Stimulated activated CD8-positive, alpha-beta memory T cell treated with anti-CD3 and anti-CD28 coated beads, Interleukin-7, amount 100 ng/mL, for 24 hours (primary cell): ENCODE measurements around the gene PCDH9.
"Not testable (repeated sequence)": the region's sequence is repeated elsewhere in the genome, so short reads cannot be mapped to it uniquely, and the experiment has no call there.

Experiments used
- DNase-seq: peaks from one replicate; pipeline ENCODE4 v3.0.0-alpha.2; 2020; ENCODE audit warnings: low read depth

Gene PCDH9

DNA sequence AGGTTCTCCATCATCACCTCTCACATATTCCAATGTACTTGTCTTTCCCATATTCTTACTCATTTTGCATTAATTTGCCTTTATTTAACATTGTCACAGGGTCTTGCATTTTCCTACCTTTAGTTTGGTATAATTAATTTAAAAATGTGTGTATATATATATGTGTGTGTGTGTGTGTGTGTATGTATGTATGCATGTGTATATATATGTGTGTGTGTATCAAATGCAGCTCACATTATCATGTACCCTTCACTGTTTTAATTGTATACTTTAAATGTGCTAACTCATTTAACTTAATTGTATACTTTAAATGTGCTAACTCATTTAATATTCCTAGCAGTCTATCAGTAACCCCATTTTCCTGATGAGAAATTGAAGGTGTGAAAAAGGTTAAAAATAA lies 104.5 kb downstream of the PCDH9 start:
- DNase-seq = no peak

DNA sequence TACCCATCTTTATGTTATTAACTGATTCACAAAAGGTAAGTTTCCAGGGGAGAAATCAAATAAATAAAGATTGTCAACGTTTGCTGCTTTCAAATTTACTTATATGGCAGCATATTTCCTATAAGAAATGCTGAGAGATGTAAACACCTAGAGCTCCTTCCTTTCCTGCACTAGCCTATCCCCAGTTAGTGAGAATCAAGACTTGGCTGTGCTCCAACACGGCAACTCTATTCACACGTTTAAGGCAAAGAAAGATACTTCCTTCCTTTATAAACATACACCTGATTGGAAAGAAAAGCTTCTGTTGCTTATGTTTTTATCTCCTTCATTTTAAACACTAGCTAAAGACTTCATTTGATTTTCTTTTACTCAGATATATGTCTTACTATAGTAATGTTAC lies 107.0 kb downstream of the PCDH9 start:
- DNase-seq = no peak

DNA sequence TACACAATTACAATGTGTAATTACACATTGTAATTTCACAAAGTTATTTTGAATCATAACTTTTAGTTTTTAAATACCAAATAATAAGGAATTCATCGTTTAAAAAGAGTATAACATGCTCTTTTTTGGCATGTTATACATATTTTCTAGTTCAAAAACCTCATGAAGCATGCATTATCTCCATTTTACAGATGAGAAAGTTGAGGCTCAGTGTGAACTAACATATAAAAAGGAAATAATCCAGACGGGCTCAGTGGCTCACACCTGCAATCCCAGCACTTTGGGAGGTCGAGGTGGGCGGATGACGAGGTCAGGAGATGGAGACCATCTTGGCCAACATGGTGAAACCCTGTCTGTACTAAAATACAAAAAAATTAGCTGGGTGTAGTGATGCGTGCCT lies 107.9 kb downstream of the PCDH9 start:
- no peak for DNase-seq

DNA sequence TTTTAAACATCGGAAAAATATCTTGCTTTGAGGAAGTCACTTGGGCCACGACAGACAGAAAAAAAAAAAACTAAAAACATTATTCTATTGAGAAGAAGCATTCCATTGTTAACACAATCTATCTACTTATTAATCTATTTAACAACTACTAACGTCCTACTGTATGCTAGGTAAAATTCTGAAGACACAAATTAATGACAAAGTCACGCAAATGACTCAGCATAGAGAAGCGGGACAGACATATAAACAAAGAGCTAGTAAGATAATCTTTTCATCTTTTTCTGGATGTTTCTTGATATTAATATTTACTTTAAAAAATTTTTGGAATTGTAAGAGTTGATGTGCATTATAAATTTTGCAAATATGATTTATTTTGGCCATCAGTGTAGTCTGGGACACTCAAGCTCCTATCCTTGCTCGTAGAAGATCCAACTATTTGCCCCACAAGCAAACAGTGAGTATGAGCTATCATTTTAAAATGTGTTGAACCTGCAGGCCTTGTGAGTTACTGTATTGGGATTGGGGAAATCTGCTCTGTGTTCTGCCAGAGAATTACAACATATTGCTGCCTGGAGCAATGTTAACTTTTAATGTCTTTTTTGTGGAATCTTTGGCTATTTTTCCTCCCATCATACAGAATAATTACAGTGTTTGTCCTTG lies 109.1 kb downstream of the PCDH9 start:
- no peak for DNase-seq

DNA sequence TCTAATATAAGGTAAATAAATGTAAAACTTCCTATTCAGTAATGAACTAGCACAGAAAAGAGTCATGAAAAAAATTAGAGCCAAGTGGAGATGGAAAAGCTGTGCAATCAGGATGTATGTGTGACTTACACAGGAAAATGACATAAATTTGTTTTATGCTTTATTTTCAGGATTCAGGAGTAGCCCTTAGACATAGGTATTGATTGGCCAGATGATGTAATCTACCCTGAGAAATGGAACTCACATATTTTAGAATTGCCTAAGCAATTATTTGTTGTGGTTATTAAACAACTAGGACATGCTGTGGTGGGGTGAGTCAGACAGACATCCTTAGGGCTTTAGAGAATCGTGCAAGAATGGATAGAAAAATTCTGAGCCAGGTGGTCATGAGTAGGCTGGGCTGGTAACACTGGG lies 110.6 kb downstream of the PCDH9 start:
- DNase-seq = no peak

DNA sequence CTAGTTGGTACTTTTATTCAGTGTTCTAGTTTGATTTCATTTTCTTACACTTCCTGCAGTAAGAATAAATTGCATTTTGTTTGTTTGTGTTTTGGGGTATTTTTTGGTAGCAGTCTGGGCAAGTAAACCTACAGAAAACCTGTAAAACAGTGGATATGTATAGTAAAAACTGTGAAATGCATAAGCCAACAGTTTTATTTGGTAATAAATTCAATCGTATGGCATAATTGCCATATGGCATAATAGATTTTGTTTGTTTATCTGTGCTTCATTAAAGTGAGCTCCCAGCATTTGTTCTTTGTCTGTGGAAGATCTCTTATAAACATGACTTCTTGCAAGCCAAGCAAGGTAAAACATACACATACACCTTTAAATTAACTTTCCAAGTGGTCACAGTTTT lies 111.9 kb downstream of the PCDH9 start:
- no peak for DNase-seq

DNA sequence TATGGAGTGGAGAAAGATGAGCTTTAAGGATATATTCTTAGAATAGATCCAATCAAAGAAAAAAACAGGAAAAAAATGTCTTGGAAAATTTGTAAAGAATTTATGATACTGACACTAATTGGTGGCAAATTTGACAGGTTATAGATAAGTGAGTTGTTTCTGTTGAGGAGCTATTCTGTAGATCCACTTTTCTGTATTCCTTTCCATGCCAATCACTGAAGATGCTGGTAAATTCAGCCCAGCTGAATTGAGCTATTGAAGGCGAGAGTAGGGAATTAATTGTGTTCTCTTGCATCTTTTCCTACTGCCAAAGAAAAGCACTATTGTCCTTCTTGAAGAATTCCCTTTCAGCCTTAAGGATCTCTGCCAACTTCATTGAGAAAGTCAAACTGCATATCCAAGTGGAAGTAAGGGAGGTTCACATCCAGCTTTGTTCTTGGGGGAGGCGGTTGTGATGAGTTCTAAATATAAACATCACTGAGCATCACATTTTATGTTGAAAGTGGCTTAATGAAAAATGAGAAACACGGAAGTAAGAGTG lies 113.1 kb downstream of the PCDH9 start:
- DNase-seq = no peak

DNA sequence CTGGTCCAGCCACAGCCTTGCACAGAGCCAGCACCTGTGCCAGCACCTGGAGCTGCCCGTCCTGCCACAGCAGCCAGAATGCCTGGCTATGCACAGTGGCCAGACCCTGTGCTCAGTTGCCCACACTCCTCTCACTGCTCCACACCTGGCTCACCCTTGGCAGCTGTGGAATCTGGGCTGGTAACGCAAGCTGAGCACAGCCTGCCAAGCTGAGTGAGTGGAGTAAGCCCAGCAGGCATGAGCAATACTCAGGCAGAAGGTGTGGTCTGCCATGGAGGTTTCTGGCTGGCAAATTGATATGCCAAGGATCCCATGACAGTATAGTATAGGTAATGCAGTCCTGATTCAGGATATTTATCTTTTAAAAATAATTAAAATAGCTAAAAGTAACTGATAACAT lies 122.2 kb downstream of the PCDH9 start:
- no peak for DNase-seq

DNA sequence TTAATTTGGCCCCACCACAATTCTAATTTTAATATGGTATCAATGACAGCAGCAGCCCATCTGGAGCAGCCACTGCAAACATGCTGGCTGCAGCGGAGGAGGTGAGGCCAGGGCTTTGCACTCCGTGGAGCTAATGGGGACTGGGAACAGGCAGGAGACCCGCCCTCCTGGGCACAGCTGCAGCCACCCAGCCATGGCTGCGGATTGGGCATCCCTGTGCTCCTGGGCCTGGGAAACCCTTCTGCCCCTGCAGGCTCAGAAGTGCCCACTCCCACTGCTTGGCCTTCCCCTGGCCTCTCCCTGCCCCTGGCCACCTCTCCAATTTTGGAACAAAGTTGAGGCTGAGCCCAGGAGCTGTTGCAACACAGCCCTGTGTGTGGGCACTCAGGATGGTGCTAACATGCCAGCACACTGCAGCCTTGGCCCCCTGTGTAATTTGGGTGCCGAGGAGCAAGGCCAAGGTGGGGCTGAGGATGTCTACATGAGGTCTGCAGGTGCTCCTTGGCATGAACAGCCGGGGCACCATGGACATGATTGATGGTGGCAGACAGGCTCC lies 123.6 kb downstream of the PCDH9 start:
- DNase-seq = no peak

DNA sequence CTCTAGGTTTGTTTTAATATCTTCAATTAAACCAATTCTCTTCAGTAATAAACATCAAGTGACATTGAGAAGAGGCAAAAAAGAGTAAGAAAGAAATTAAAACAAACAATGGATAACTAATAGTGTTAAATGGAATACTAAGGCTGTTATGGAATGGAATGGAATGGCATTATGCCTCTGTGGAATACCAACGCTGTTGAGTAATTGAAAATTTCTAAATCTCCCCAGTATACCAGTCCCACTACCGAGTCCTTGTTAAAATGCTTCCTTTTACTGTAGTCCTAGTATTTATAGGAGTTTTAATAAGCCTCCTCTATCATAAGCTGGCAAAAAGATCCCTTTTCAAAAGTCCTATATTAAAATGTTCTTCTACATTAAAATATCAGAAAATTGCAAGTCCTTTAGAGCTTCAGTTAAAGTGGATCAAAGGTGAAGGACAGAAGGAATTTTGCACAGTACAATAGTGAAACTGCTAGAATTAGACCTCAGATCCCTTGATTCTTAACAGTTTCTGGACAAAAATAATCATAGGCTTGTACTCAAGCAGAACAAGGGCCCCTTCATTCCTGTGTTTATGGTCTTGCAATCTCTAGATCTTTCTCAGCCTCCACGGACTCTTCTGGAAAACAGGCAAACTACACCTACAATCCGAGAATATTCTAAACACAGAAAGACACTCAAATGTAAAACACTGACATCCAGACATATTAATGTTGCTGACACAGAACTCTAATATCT lies 128.2 kb downstream of the PCDH9 start:
- no peak for DNase-seq

DNA sequence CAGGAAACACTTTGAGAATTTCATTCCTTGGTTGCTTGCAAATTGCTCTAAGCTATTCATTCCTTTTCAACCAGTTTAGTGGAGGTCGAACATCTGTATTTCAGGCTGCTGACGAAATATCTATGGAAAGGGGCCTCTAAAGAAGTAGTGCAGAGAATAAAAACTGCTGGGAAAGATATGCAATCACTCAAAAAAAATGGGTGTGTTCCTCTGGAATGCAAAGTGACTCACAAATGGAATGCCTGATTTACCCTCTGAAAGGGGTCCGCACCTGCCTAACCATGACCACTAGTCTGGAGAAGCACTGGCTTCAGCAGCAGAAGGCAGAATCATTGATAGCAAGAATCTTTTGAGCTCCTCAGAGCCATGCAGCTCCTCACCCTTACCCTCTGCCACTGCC lies 129.4 kb downstream of the PCDH9 start:
- no peak for DNase-seq

DNA sequence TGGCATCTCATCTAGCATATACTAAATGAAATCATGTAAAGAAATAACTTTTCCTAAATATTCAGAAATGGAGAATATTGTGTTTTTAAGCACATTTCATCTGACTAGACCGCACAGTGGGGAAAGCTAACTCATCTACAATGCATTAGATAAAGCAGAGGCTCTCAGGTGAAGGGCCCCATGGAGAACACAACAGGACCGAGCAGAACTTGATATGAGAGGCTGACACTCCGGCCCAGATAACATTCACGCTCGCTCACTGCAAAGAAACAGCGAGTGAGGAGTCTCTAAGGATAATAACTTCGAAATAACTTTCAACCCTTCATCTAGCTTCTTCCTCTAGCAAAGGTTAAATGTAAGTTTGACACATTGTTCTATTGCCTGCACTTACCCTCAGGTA lies 130.6 kb downstream of the PCDH9 start:
- DNase-seq = no peak

DNA sequence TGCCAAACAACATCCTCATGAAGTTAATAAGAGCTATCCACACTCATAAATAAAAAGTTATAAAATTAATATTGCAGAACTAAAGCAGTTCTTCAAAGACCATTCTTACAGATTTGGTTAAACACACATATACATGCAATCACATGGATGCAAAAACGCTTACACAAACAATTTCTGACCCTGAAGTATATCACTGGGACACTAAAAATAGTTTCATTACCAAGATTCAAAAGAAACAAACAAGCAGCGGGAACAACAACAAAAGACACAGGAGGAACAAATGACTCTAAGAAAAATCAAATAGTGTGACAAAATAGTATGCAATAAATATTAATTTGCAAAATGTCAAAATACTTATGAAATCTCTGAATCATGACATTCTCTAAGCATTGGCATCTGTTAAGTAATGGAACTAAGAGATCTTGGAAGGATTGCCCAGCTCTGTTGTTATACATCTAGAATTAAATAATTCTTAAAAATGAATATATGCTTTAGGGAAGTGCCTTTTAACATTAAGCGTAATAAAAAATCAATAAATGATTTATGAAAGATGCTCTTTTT lies 132.2 kb downstream of the PCDH9 start:
- no peak for DNase-seq

DNA sequence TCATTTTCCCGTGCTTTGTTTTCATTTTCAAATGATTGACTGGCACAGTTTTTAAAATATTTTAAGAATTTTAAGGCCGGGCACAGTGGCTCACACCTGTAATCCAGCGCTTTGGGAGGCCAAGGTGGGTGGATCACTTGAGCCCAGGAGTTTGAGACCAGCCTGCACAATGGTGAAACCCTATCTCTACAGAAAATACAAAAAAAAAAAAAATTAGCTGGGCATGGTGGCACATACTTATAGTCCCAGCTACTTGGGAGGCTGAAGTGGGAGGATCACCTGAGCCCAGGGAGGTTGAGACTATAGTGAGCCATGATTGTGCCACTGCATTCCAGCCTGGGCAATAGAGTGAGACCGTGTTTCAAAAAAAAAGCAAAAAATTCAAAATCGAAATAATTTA lies 133.2 kb downstream of the PCDH9 start:
- DNase-seq = not testable (repeated sequence)

DNA sequence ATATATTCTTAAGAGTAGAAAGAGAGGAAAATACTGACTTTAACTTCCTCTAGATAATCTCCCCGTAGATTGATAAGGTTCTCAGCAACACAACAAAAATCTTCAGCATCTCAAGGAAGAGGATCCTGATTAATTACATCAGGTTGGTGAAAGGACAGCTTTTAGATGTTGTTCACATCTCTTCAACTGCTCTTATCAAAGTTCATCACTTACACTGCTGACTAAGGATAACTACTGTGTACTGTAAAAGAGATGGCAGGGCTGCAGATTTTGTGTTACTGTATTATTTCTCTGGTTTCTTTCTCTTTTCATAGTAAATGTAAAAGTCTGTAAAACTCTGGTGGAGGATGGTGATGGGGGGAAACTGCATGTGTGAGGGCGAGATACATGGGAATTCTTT lies 133.7 kb downstream of the PCDH9 start:
- DNase-seq = no peak

DNA sequence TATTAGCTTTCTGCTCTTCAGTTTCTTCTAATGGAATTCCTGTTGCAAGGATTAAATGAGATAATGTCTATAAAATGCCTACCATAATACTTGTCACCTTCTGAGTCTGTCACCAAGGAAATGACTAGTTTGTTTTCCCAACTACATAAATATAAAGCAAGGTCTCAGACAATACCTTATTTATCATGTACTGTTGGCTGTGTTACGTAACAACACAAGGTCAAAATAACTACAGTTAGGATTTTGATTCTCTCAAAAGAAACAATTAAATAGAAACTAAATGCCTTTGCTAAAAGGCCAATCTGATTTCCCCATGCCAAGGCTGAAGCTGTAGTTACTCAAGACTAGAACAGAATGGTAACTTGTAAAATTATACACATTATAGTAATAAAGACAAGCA lies 134.5 kb downstream of the PCDH9 start:
- DNase-seq = no peak

DNA sequence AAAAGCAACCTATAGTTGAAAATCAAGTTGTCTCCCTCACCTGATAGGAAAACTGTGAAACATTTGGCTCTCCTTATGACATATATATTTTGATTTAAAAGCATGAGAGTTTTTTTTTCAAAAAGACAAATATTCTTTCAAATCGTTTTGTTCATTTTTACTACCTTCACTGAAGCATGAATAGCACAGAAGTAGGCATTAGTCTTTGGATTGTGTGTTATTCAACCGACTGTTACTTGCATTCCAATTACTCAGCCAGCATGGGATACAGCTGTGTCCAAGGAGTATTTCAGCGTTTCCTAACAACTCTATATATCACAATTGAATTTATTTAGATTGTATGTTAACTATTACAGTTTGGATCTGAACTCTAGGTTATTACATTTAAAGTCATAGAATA lies 135.2 kb downstream of the PCDH9 start:
- DNase-seq = no peak

DNA sequence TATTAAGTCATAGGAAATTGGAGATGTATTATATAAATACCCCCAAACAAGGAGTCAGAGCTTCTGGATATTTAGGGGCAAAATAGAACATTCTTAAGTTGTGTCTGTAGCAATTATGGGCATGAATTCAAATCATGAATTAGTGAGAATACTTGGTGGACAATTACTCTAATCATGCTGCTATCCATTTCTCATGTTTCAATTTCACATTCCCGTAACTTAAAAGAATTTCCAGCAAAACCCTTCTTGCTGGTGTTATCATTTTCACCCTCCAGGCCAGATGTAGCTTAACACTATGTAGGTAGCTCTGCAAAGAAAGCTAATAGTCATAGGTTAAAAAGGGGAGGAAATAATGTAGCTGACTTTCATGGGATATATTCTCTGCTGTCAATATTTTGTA lies 136.1 kb downstream of the PCDH9 start:
- DNase-seq = no peak

DNA sequence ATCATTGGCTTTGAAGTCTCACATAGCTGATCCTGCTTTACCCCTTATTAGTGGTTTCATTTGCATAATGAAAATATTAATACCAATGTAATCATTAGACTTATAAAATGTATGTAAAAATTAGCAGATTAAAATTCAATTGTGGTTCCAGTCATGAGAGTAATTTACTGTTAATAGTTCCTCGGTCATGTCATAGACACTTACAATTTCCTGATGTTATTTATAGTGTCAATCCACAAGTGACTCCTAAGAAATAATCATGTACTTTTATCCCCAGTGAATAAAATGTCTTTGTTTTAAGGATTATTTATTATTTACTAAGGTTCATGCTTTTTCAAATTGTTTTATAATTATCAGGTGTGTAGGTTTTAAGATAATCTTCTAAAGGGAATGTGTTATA lies 138.5 kb downstream of the PCDH9 start:
- DNase-seq = no peak

DNA sequence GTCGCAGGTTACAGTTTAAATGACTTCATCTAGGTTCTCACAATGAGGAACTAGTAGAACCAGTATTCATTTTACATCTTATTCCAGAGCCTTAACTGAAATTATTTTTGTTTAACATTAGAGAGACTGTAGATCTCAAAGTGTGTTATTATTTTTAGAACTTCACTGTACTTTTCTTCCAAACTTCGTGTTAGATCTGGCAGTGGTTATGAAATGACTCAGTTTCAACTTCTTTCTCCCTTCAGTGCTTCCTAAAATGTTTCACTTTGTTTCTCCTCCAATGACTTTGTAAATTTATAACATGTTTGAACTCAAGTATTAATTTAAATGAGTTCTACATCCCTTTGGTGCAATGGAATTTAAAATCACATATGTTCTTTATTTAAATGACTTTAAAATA lies 139.3 kb downstream of the PCDH9 start:
- no peak for DNase-seq

DNA sequence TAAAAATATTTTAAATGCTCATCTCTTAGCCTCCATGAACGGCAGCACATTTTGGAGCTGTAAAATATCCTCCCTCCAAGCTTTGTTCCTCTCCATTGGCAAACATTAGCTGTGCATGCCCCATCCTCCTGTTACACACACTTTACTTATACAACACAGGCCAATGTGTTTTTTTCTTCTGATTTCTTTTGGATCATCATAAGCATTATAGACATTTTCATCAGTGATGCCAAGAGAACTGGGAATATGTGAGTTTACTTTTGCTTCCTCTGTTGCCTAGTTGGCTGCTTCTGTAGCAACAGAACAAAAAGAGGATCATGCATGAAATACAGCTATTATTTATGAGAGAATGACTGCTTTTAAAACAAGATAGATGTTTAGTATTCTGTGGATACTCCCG lies 142.6 kb downstream of the PCDH9 start:
- no peak for DNase-seq

DNA sequence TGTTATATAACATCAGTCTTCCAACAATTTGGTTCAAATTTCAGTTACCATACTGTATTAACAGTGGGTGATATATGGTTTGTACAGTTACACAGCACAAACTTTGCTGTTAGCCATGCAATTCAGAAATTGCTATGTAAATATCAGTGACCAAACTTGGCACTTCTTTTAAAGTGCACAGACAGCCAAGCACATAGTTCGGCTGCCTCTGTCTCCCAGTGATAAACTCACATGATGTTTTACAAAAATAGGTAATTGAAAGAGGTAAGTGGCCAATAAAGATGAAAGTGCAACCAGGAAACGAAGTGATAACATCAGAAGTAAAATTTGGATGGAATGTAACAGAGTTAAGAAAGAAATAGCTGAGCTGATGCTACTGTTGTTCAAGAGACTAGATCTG lies 143.9 kb downstream of the PCDH9 start:
- no peak for DNase-seq

DNA sequence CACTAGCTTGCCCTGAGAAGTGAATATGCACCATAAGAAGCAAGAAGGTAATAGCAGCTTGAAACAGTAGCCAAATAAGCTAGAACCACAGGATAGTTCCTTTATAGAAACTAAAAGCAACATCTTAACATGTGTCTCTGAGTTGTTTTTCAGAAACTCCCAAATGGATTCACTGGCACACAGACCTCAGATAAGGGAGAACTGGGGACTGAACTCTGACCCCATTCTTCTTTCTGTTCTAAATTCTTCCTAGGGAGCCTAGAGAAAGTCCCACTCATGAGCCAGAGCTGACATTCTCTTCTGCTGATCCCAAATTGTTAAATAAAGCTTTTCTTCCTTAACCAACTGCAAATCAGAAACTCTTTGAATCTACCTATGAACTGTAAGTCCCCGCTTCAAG lies 146.1 kb downstream of the PCDH9 start:
- no peak for DNase-seq
